Colonic mucosa (tissue), 4 donors: Measurements from ENCODE around the gene ZNF74. TPM values are rescaled to one million over a fixed set of nuclear protein-coding genes. Genes with fewer than 3 reads are reported as not detected.
"Not testable (repeated sequence)": the region's sequence is repeated elsewhere in the genome, so short reads cannot be mapped to it uniquely, and the experiment has no call there.

ENCODE experiments used
- DNase-seq: peaks from one replicate; pipeline ENCODE4 v3.0.0-alpha.2; 2020
- H3K27ac ChIP-seq: fragments of 200-600 bp; one replicate; pipeline ENCODE4 v1.8.0; 2021
- H3K27me3 ChIP-seq: fragments of 200-600 bp; one replicate; pipeline ENCODE4 v1.8.0; 2021
- H3K36me3 ChIP-seq: fragments of 200-600 bp; one replicate; pipeline ENCODE4 v1.8.0; 2021
- H3K4me1 ChIP-seq: fragments of 200-600 bp; one replicate; pipeline ENCODE4 v1.8.0; 2021; ENCODE audit warnings: mild to moderate bottlenecking
- H3K4me3 ChIP-seq: fragments of 200-600 bp; one replicate; pipeline ENCODE4 v1.8.0; 2021
- H3K9ac ChIP-seq, 2 donors: one replicate each; pipeline ENCODE4 v1.7.0; 2013; ENCODE audit warnings: control low read depth in 2 of 2, low read depth in 2 of 2, low read length in 2 of 2
- H3K9me3 ChIP-seq: fragments of 200-600 bp; one replicate; pipeline ENCODE4 v1.8.0; 2021
- CTCF ChIP-seq: fragments of 200-600 bp; IDR thresholded peaks from one replicate; pipeline ENCODE4 v1.8.0; 2022; ENCODE audit warnings: antibody characterized with exemption, mild to moderate bottlenecking
- intact Hi-C: fragments of 100-400 bp; cut with DNase I; formaldehyde crosslinking; loops from one replicate; pipeline ENCODE4 v1.14.1; 2022
- total RNA-seq, 2 donors: library from RNA; stranded (reverse); fragmentation: NEBNext Ultra II Directional in 1 of 2; extraction: Animal tissue kit (Norgen Biotek cat#: 25700) in 1 of 2; gene quantifications; one replicate each; pipeline ENCODE4 v1.2.1, GENCODE V29; 2021
- donor health status: healthy.
- donor health status: DM: no; HTN: no; CAD: no.
- donor health status: DM: no; HTN: no; CAD: no.

The ZNF74 gene
- total RNA-seq, 2 donors from 2014 or later, result 6.2 to 7.8 TPM

- intact Hi-C loops, result no loop called here
- H3K4me3 ChIP-seq, result no peak overlapping the region
- no peak for DNase-seq
- no peak for TF ChIP-seq CTCF
- no peaks in the 10 kb centered on the region for H3K36me3 ChIP-seq
- H3K9ac ChIP-seq, result no peak overlapping the region
- no peaks in the 10 kb centered on the region for H3K4me1 ChIP-seq
- H3K27ac ChIP-seq, result no peak overlapping the region
- no peaks in the 10 kb centered on the region for H3K9me3 ChIP-seq
- H3K27me3 ChIP-seq, result no peaks in the 10 kb centered on the region
Observed at GRCh38 chr22:20386336-20386735, 7.6 kb upstream of the ZNF74 start.

GRCh38 chr22:20386972-20387371, 7.0 kb upstream of the ZNF74 start:
- no peaks in the 10 kb centered on the region for H3K36me3 ChIP-seq
- TF ChIP-seq CTCF, result no peak
- DNase-seq, result no peak
- intact Hi-C loops, result no loop called here
- H3K27ac ChIP-seq, result no peak overlapping the region
- H3K4me3 ChIP-seq, result no peak overlapping the region
- H3K4me1 ChIP-seq, result no peaks in the 10 kb centered on the region
- H3K9me3 ChIP-seq, result no peaks in the 10 kb centered on the region
- no peak overlapping the region for H3K9ac ChIP-seq
- no peaks in the 10 kb centered on the region for H3K27me3 ChIP-seq

- no peak overlapping the region for H3K4me3 ChIP-seq
- no peaks in the 10 kb centered on the region for H3K36me3 ChIP-seq
- H3K27ac ChIP-seq, result no peak overlapping the region
- H3K27me3 ChIP-seq, result no peaks in the 10 kb centered on the region
- no peak overlapping the region for H3K9ac ChIP-seq
- no peak for DNase-seq
- H3K9me3 ChIP-seq, result no peaks in the 10 kb centered on the region
- intact Hi-C loops, result no loop called here
- H3K4me1 ChIP-seq, result no peaks in the 10 kb centered on the region
- TF ChIP-seq CTCF, result no peak
Observed at GRCh38 chr22:20388200-20388599, 5.8 kb upstream of the ZNF74 start.

- Histone ChIP-seq H3K4me3 (no peak overlapping the region), H3K27ac (no peak overlapping the region), H3K9me3 (no peaks in the 10 kb centered on the region), H3K36me3 (no peaks in the 10 kb centered on the region), H3K4me1 (no peaks in the 10 kb centered on the region), H3K9ac (no peak overlapping the region), H3K27me3 (no peaks in the 10 kb centered on the region)
- no peak for DNase-seq
- intact Hi-C loops, result no loop called here
- no peak for TF ChIP-seq CTCF
Observed at GRCh38 chr22:20389288-20389687, 4.7 kb upstream of the ZNF74 start.

GRCh38 chr22:20390394-20390907, 3.5 kb upstream of the ZNF74 start:
- H3K9ac ChIP-seq, result no peak overlapping the region
- no peak for DNase-seq
- intact Hi-C loops, result no loop called here
- no peaks in the 10 kb centered on the region for H3K27me3 ChIP-seq
- H3K36me3 ChIP-seq, result no peaks in the 10 kb centered on the region
- no peak overlapping the region for H3K27ac ChIP-seq
- no peaks in the 10 kb centered on the region for H3K9me3 ChIP-seq
- peaks cover 7% of the 10 kb centered on the region for H3K4me1 ChIP-seq
- TF ChIP-seq CTCF, result no peak
- H3K4me3 ChIP-seq, result no peak overlapping the region

GRCh38 chr22:20391222-20391621, 2.7 kb upstream of the ZNF74 start:
- intact Hi-C loops, result no loop called here
- Histone ChIP-seq H3K27me3 (no peaks in the 10 kb centered on the region), H3K4me3 (no peak overlapping the region), H3K9ac (no peak overlapping the region), H3K9me3 (no peaks in the 10 kb centered on the region), H3K4me1 (peaks cover 7% of the 10 kb centered on the region), H3K27ac (no peak overlapping the region), H3K36me3 (no peaks in the 10 kb centered on the region)
- no peak for DNase-seq
- TF ChIP-seq CTCF, result no peak

- H3K9me3 ChIP-seq, H3K4me1 ChIP-seq, H3K36me3 ChIP-seq, DNase-seq, H3K4me3 ChIP-seq, intact Hi-C loops, H3K9ac ChIP-seq, H3K27me3 ChIP-seq, H3K27ac ChIP-seq: not testable (repeated sequence)
Observed at GRCh38 chr22:20392365-20392881, 1.5 kb upstream of the ZNF74 start.
